Astrocyte (in vitro differentiated cells and primary cell): ENCODE measurements around the gene B4GALNT1. TPM values are rescaled to one million over a fixed set of nuclear protein-coding genes. Genes with fewer than 3 reads are reported as not detected.

Experiments used
- DNase-seq: peaks from one replicate; pipeline ENCODE4 v3.0.0-alpha.2; 2010; ENCODE audit warnings: low read depth
- FAIRE-seq: peaks from 2 replicates; lab custom pipeline; 2011; peaks lifted over from hg19 to GRCh38; lab: Jason Lieb, UNC
- H2AFZ ChIP-seq: 2 replicates; pipeline ENCODE4 v1.6.0; 2012; ENCODE audit warnings: low read depth, low read length, inconsistent platforms
- H3K27ac ChIP-seq: 2 replicates; pipeline ENCODE4 v1.5.1; 2011; ENCODE audit warnings: low read depth, low read length, inconsistent platforms
- H3K27me3 ChIP-seq: 2 replicates; pipeline ENCODE4 v1.6.0; 2011; ENCODE audit warnings: low read length, inconsistent platforms; ENCODE audit not compliant: insufficient read depth
- H3K36me3 ChIP-seq: 2 replicates; pipeline ENCODE4 v1.5.1; 2011; ENCODE audit warnings: low read length, inconsistent platforms; ENCODE audit not compliant: insufficient read depth
- H3K4me1 ChIP-seq: 2 replicates; pipeline ENCODE4 v1.5.1; 2011; ENCODE audit warnings: low read length, inconsistent platforms; ENCODE audit not compliant: insufficient read depth
- H3K4me2 ChIP-seq: 2 replicates; pipeline ENCODE4 v1.6.0; 2012; ENCODE audit warnings: low read length, inconsistent platforms
- H3K4me3 ChIP-seq: 2 replicates; pipeline ENCODE4 v1.5.1; 2011; ENCODE audit warnings: low read depth, mild to moderate bottlenecking, low read length, inconsistent platforms; ENCODE audit not compliant: insufficient read depth
- H3K79me2 ChIP-seq: 2 replicates; pipeline ENCODE4 v1.6.0; 2012; ENCODE audit warnings: mild to moderate bottlenecking, low read length, inconsistent platforms; ENCODE audit not compliant: insufficient read depth
- H3K9ac ChIP-seq: 2 replicates; pipeline ENCODE4 v1.6.0; 2012; ENCODE audit warnings: mild to moderate bottlenecking, low read length, inconsistent platforms
- H3K9me3 ChIP-seq: 2 replicates; pipeline ENCODE4 v1.5.1; 2012; ENCODE audit warnings: low read depth, mild to moderate bottlenecking, low read length, inconsistent platforms; ENCODE audit not compliant: insufficient read depth
- H4K20me1 ChIP-seq: 2 replicates; pipeline ENCODE4 v1.6.0; 2012; ENCODE audit warnings: low read length, inconsistent platforms; ENCODE audit not compliant: insufficient read depth
- H3K27ac Mint-ChIP-seq: one replicate; pipeline ENCODE4 v1.8.0; 2021; ENCODE audit warnings: mild to moderate bottlenecking, mixed read lengths; ENCODE audit not compliant: unreplicated experiment
- H3K27me3 Mint-ChIP-seq: one replicate; pipeline ENCODE4 v1.8.0; 2021; ENCODE audit warnings: low read depth, mixed read lengths; ENCODE audit not compliant: unreplicated experiment
- H3K36me3 Mint-ChIP-seq: one replicate; pipeline ENCODE4 v1.8.0; 2021; ENCODE audit warnings: low read depth, mixed read lengths; ENCODE audit not compliant: unreplicated experiment
- H3K4me1 Mint-ChIP-seq: one replicate; pipeline ENCODE4 v1.8.0; 2021; ENCODE audit warnings: low read depth, mixed read lengths; ENCODE audit not compliant: unreplicated experiment
- H3K4me3 Mint-ChIP-seq: one replicate; pipeline ENCODE4 v1.8.0; 2021; ENCODE audit warnings: mild to moderate bottlenecking, moderate library complexity, mixed read lengths; ENCODE audit not compliant: unreplicated experiment
- H3K9me3 Mint-ChIP-seq: one replicate; pipeline ENCODE4 v1.8.0; 2021; ENCODE audit warnings: mild to moderate bottlenecking, mixed read lengths; ENCODE audit not compliant: unreplicated experiment
- CTCF ChIP-seq: IDR thresholded peaks from 2 replicates; pipeline ENCODE4 v1.5.1; 2011; ENCODE audit warnings: low read depth, mild to moderate bottlenecking, inconsistent platforms, low read length, moderate library complexity; ENCODE audit not compliant: insufficient read depth
- EZH2 ChIP-seq: IDR thresholded peaks from 2 replicates; pipeline ENCODE4 v1.6.1; 2012; ENCODE audit warnings: mild to moderate bottlenecking, low read length, inconsistent platforms; ENCODE audit not compliant: insufficient read depth
- total RNA-seq: library from RNA; stranded (reverse); gene quantifications from 2 replicates; pipeline ENCODE4 v1.2.1, GENCODE V29; 2021

B4GALNT1 gene
- total RNA-seq, 1 donor from 2014 or later, result 2.5 TPM

- no peak for DNase-seq
- Histone ChIP-seq H3K4me3 (no peak overlapping the region), H3K9ac (no peak overlapping the region), H3K9me3 (no peaks in the 10 kb centered on the region), H2AFZ (no peak overlapping the region), H4K20me1 (peaks cover 21% of the 10 kb centered on the region), H3K27me3 (peaks cover 84% of the 10 kb centered on the region), H3K79me2 (no peaks in the 10 kb centered on the region), H3K4me2 (no peak overlapping the region), H3K36me3 (no peaks in the 10 kb centered on the region), H3K27ac (no peak overlapping the region), H3K4me1 (peaks cover 9% of the 10 kb centered on the region)
- FAIRE-seq, result no peak
- Mint-ChIP-seq H3K4me3 (no peak overlapping the region), H3K27ac (no peak overlapping the region), H3K27me3 (peaks cover 92% of the 10 kb centered on the region), H3K4me1 (peaks cover 3% of the 10 kb centered on the region), H3K36me3 (peaks cover 38% of the 10 kb centered on the region), H3K9me3 (peaks cover 9% of the 10 kb centered on the region)
- TF ChIP-seq CTCF, result no peak
- TF ChIP-seq EZH2, result no peak
These were observed 9.6 kb downstream of the B4GALNT1 start for GRCh38 chr12:57623385-57623784.

GRCh38 chr12:57622293-57623245 lies 10.4 kb downstream of the B4GALNT1 start:
- H2AFZ ChIP-seq, result no peak overlapping the region
- Mint-ChIP-seq H3K4me1 (peaks cover 3% of the 10 kb centered on the region), H3K27me3 (peaks cover 93% of the 10 kb centered on the region), H3K9me3 (peaks cover 9% of the 10 kb centered on the region), H3K4me3 (no peak overlapping the region), H3K36me3 (peaks cover 41% of the 10 kb centered on the region), H3K27ac (no peak overlapping the region)
- peaks cover 21% of the 10 kb centered on the region for H4K20me1 ChIP-seq
- no peak overlapping the region for H3K4me3 ChIP-seq
- no peaks in the 10 kb centered on the region for H3K79me2 ChIP-seq
- FAIRE-seq (no peak), DNase-seq (no peak)
- H3K36me3 ChIP-seq, result no peaks in the 10 kb centered on the region
- no peak overlapping the region for H3K27ac ChIP-seq
- peaks cover 9% of the 10 kb centered on the region for H3K4me1 ChIP-seq
- H3K9me3 ChIP-seq, result no peaks in the 10 kb centered on the region
- no peak overlapping the region for H3K9ac ChIP-seq
- peak overlapping the region; percentile 91 for H3K4me2 ChIP-seq
- H3K27me3 ChIP-seq, result peaks cover 76% of the 10 kb centered on the region
- TF ChIP-seq CTCF (no peak), EZH2 (no peak)
